ENCODE results near the gene SLC19A3.

SLC19A3 gene

GRCh38 chr2:227634201-227634600 lies 83.6 kb downstream of the SLC19A3 start:
- H3K4me3 ChIP-seq (ENCODE audit: low read depth, low read length) = no peak overlapping the region

Measured in iPS-11a (cell line).